Central memory CD4-positive, alpha-beta T cell (primary cell): ENCODE measurements around the gene ALLC.

Experiments
- DNase-seq: peaks from one replicate; pipeline ENCODE4 v3.0.0; 2022

Gene ALLC

GRCh38 chr2:3680548-3681345, 22.7 kb downstream of the ALLC start:
- DNase-seq, result no peak

GRCh38 chr2:3681625-3682024, 23.6 kb downstream of the ALLC start:
- no peak for DNase-seq

DNA sequence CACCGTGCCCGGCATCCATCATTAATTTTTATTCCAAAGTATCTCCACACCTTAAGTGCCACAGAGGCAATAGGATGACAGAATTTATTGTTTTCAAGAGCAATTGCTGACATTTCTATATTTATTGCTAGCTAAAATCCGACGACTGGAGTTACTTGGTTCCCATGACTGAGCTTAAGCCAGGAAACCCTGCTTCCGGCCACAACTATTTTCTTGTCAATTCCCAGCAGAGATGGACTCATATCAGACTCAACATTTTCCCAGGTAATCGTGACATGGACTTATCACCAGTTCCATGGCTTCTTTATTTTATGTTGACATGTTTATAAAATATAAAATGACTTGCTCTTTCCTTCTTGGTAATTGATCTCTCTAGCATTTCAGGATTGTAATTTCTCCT, 24.8 kb downstream of the ALLC start:
- DNase-seq, result no peak

DNA sequence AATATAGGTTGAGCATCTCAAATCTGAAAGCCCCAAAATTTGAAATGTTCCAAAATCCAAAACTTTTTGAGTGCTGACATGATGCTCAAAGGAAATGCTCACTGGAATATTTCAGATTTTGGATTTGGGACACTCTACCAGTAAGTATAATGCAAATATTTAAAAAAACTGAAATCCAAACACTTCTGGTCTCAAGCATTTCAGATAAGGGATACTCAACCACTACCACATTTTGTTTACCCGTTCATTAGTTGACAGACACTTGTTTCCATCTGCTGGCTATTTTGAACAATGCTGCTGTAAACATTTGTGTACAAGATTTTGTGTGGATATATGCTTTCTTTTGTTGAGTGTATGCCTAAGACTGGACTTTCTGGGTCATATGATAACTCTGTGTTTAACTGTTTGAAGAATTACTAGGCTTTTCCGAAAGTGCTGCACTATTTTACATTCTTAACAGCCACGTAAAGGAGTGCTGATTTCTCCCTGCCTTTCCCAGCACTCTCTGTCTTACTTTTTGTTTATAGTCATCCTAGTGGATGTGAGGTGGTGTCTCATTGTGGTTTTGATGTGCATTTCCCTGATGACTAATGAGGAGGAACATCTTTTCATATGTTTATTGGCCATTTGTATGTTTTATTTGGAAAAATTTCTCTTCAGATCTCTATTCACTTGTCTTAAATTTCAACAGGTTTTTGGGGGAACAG, 25.9 kb downstream of the ALLC start:
- no peak for DNase-seq

DNA sequence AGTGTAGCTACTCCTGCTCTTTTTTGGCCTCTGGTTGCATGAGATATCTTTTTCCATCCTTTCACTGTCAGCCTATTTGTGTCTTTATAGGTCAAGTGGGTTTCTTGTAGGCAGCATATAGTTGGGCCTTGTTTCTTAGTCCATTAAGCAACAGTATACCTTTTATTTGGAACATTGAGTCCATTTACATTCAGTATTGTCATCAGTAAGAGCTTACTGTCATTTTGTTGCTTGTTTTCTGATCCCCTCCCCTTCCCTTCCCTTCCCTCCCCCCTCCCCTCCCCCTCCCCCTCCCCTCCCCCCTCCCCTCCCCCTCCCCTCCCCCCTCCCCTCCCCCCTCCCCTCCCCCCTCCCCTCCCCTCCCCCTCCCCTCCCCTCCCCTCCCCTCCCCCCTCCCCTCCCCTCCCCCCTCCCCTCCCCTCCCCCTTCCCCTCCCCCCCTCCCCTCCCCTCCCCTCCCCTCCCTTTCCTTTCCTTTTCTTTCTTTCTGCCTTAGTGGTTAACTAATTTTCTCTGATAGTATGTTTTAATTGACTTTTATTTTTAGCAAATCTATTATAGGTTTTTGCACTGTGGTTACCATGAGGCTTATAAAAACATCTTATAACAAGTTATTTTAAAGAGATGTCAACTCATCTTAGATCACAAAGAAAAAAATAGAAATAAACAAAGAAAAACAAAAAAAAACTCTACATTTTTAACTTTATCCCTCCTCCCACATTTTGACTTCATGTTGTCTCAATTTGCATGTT, 32.2 kb downstream of the ALLC start:
- no peak for DNase-seq

DNA sequence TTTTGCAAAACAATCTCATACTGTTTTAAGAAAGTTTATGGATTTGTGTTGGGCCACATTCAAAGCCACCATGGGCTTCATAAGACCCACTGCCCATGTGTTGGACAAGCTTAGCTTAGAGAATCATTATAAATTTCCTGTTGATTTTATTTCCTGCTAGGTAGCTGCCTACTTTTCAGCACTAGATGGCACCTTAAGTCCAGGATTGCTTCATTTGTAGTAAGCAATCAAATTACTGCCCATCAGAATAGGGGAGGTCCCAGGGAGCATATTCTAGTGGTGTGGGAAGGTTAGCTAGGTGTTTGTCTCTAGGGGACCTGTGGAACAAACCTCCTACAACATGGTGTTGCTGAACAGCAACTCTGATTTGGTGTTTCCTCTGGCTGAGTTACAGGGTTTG, 34.4 kb downstream of the ALLC start:
- no peak for DNase-seq

DNA sequence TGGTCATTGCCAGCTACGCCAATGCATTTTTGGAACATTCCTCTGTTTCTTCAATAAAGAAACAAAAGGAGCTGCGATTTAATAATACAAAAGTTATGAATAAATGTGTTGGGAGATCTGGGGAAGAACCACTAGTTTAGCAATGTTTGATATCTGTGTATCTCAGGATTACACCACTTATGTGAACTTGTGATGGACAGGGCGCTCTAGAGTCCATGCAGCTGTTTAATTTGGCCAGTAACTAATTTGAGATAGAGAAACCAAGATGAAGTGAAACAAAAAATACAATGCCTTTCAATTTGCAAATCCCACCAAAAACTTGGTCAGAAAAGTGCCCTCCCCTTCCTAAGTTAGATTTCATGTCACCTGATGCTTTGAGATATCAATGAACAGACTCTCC, 38.5 kb downstream of the ALLC start:
- no peak for DNase-seq

DNA sequence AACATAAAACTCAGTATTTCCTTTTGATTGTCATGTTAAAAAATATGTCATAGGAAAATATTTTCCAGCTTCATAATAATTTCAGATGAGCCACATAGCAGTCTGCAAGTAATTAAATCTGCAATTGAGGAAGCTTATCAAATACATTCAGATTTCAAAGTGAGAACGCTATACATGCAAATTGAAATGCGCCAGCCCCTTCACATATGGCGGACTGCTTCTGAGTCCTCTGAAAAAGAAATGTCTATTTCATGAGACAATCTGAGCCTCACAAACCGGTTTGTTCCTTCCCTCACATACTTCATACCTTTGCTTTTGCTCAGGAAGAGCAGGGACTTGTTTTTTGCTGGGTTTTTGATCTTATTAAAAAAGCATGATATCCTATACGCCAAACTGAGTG, 43.1 kb downstream of the ALLC start:
- no peak for DNase-seq

- no peak for DNase-seq
Measured at GRCh38 chr2:3703236-3703756, 45.3 kb downstream of the ALLC start, which contains the start of gene DCDC2C. Gene DCDC2C, plus strand, starts transcription at chr2:3703575. Its CDS starts 177 bp downstream, at chr2:3703752.

- no peak for DNase-seq
Measured at GRCh38 chr2:3703757-3704355, 45.9 kb downstream of the ALLC start.

DNA sequence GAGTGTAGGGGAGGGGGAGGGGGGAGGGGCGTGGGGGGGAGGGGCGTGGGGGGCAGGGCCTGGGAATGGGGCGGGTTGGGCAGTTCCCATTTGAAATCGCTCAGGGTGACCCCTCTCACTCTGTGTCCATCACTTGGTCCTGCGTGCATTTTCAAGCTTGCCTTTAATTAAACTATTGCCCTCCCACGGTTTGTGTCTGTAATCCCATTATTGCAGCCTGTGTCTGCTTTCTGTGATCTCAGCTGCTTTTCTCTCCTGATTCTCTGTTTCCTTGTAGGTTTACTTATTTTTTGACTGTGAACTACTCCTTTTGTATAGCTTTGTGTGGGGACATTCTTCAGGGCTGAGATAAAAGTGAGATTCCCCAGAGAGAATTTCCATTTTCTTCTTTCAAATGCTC, 46.7 kb downstream of the ALLC start:
- no peak for DNase-seq

GRCh38 chr2:3705782-3706181, 47.8 kb downstream of the ALLC start:
- DNase-seq, result no peak

- no peak for DNase-seq
Measured at GRCh38 chr2:3706892-3707291, 48.9 kb downstream of the ALLC start.

DNA sequence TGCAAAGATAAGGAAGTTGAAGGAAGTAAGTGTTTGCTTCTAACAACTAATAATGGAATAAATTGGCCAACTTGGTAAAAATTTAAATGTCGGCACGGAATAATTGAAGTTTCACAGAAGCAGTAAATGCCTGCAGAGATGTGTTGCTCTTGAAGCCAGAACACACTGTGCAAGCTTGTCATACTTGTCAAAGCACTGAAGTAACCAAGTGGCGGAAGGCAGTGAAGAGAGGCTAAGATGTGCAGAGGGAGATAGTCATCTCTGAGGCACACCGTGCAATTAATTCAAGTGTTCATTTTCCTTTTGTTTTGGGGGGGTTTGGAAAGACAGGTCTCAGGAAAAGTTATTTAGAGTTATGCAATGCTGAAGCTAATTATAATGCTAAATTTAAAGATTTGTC, 50.6 kb downstream of the ALLC start:
- no peak for DNase-seq

- DNase-seq, result no peak
Measured at GRCh38 chr2:3709225-3709624, 51.2 kb downstream of the ALLC start.

DNA sequence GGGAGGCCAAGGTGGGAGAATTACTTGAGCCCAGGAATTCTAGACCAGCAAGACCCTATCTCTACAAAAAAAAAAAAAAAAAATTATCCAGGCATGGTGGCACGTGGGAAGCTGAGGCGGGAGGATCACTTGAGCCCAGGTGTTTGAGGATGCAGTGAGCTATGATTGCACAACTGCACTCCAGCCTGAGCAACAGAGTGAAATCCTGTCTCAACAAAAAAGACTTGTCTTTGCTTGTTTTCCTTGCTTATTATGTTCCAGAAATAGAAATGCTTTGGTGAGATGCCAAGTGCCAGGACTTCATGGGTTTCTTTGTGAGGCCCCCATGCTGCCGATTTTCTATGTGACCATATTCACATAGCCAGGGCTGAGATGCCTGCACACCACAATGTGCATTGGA, 54.4 kb downstream of the ALLC start:
- no peak for DNase-seq

GRCh38 chr2:3712831-3713503, 55.0 kb downstream of the ALLC start:
- DNase-seq, result no peak

DNA sequence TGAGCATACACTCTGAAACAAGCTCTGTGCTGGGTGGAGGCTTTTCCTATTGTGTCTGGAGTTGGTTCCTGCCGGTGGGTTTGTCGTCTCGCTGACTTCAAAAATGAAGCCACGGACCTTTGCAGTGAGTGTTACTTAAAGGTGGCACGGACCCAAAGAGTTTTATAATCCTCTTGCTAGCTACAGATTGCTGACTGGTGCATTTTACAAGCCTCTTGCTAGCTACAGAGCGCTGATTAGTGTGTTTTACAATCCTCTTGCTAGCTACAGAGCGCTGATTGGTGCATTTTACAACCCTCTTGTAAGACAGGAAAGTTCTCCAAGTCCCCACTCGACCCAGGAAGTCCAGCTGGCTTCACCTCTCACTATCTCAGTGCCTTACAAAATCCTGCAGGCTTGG, 60.7 kb downstream of the ALLC start:
- no peak for DNase-seq

DNA sequence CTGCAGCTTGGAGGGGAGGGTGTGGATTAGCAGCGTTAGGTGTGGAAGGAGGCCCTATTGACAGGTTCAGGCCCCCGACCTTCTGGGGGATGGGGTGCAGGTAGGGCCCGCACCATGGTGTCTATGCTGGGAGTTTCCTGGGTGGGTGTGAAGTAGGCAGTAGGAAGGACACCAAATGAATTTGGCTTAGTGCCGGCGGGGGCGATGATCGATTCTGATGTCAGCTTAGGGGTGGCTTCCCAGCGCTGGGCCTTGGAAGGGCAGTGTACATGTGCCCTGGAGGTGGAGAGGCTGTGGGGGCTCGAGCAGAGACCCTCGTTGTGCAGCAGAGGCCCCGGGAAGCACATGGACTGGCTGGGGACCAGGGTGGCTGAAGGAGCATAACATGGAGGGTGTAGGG, 67.0 kb downstream of the ALLC start:
- DNase-seq, result no peak

GRCh38 chr2:3725458-3726250, 67.7 kb downstream of the ALLC start:
- peak; percentile 2 for DNase-seq

DNA sequence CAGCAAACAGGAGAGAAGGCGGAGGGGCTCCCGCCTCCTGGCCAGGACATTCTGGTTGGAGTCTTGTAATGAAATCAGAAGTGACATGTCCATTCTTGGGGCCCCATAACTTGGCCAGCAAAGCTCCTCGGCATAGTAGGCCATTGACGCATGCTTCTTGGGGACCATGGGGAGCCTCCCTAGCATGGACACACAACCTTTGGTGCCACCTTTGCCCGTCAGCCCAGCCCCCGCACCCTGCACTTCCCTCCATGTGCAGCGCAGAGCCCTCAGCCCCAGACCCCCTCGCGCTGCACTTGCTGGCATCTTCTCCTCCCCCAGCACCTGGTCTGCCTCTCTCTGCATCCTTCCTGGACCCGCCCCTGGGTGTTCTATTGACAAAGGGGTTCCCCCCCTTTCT, 68.5 kb downstream of the ALLC start:
- DNase-seq, result no peak
